HG02798 (cell line): ENCODE results near the gene EYS.
"Not testable (repeated sequence)": the region's sequence is repeated elsewhere in the genome, so short reads cannot be mapped to it uniquely, and the experiment has no call there.

Source experiments
- ATAC-seq: cut with Tn5 transposase; IDR thresholded peaks from one replicate; pipeline ENCODE4 v1.9.1; 2021; ENCODE audit warnings: mild to moderate bottlenecking; ENCODE audit not compliant: unreplicated experiment, poor library complexity

EYS gene

DNA sequence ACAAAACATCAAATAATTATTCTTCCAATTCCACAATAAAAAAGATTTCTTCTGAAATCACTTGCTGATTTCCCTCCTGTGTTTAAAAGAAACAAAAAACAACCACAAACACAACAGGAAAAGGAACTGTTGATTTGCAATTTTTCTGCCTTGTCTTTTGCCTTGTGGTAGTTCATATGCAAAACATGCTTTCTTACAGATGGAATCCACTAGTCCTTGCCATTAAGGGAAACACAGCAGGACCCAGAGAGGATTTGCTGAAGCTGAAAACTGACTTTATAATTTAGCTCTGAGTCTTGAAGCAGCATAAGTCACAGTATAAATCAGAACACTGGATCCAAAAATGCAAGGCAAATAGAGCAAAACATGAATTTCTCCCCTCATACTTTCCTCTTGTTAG, 1742.7 kb downstream of the EYS start:
- no peak for ATAC-seq

DNA sequence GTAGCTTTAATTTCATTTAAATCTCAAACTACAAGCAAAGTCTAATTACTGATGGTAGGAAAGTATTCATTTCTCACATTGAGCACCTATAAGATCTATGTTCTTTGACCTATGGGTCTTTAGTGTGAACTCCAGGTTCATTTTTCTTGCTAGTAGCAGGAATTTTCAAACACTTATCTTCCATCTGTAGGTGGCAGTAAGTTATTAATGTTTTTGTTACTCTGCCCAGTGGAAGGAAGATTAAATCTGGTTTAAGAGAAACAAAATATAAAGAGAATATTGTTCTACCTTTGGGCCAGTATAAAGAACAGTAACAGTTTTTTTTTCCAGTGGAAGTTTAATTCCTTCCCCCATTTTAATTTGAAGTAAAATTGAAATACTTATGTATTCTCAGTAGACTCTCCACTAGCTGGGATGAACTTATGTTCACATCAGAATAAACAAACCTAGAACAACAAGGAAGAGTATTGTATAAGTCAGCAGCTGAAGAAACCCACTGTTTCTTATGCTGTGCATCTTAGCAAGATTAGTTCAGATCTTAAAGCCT, 1743.2 kb downstream of the EYS start:
- ATAC-seq = no peak

GRCh38 chr6:63953336-63954021, 1753.5 kb downstream of the EYS start:
- ATAC-seq = not testable (repeated sequence)

GRCh38 chr6:63947792-63948529, 1759.1 kb downstream of the EYS start:
- no peak for ATAC-seq

GRCh38 chr6:63945987-63946386, 1761.0 kb downstream of the EYS start:
- no peak for ATAC-seq

GRCh38 chr6:63943826-63944225, 1763.2 kb downstream of the EYS start:
- ATAC-seq = no peak

DNA sequence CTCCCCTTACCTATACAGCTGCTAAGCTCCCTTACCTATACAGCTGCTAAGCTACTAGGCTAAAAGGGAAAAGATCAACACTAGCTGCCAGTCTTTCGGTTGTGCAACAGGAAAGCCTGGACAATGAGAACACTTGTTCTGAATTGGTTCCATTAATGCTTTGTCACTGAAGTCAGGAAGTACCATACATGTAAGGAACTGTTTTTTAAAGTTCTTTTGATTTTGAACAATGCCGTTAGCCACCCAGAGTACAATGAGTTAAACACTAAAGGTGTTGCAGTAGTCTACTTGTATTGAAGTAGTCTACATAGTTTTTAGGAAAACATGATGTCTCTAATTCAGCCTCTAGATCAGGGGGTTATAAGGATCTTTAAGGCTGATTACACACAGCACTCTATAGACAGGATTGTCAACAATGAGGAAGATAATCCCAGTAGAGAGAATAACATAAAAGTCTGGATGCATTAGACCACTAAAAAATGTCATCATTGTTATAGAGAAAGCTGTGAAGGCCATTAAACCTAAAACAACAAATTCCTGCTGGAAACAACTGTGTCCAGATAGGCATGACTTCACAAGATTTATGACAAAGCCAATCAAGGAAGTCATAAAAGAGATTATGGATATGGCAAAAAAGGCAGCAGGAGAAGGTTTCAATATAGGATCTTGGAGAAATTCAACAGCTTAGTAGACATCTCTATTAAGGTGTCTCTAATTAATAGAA, 1765.1 kb downstream of the EYS start:
- no peak for ATAC-seq

DNA sequence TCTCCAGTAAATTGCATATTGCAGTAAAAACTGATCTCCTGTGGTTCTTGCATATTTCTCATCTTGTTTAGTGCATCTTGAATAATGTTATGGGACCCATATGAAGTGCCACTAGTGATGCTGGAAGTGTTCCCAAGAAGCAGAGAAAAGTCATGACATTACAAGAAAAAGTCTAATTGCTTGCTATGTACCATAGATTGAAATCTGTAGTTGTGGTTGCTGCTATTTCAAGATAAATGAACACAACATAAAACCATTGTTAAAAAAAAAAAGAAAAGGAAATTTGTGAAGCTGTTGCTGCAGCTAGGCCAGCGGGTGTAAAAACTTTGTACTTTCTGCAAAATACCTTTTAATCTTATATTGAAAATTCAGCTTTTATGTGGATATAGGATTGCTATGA, 1767.0 kb downstream of the EYS start:
- ATAC-seq = no peak

DNA sequence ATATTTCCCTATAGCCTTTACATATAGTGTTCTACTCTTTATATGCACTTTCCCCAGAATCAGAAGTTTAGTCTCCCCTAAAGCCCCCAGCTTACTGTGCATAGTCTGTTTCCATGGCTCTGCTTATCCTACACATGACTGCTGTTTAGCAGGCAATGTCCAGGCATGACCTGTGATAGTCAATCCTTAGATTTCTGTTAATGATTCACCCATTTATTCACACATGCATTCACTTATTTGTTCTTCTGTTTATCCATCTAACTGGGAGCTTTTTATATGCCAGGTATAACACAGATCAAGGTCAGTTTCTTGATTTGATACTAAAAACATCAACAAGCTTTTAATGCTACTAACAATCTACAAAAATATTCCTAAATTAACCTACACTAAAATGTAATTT, 1770.6 kb downstream of the EYS start:
- ATAC-seq = no peak

GRCh38 chr6:63935732-63936131, 1771.3 kb downstream of the EYS start:
- ATAC-seq = no peak

DNA sequence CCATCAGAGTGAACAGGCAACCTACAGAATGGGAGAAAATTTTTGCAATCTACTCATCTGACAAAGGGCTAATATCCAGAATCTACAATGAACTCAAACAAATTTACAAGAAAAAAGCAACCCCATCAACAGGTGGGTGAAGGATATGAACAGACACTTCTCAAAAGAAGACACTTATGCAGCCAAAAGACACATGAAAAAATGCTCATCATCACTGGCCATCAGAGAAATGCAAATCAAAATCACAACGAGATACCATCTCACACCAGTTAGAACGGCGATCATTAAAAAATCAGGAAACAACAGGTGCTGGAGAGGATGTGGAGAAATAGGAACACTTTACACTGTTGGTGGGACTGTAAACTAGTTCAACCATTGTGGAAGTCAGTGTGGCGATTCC, 1773.1 kb downstream of the EYS start:
- not testable (repeated sequence) for ATAC-seq

- ATAC-seq = no peak
Measured at GRCh38 chr6:63930848-63931247, 1776.2 kb downstream of the EYS start.

GRCh38 chr6:63929111-63929510, 1777.9 kb downstream of the EYS start:
- no peak for ATAC-seq

- ATAC-seq = no peak
Measured at GRCh38 chr6:63928613-63929012, 1778.4 kb downstream of the EYS start.

GRCh38 chr6:63926950-63927927, 1779.8 kb downstream of the EYS start:
- no peak for ATAC-seq

GRCh38 chr6:63926258-63926780, 1780.7 kb downstream of the EYS start:
- no peak for ATAC-seq

DNA sequence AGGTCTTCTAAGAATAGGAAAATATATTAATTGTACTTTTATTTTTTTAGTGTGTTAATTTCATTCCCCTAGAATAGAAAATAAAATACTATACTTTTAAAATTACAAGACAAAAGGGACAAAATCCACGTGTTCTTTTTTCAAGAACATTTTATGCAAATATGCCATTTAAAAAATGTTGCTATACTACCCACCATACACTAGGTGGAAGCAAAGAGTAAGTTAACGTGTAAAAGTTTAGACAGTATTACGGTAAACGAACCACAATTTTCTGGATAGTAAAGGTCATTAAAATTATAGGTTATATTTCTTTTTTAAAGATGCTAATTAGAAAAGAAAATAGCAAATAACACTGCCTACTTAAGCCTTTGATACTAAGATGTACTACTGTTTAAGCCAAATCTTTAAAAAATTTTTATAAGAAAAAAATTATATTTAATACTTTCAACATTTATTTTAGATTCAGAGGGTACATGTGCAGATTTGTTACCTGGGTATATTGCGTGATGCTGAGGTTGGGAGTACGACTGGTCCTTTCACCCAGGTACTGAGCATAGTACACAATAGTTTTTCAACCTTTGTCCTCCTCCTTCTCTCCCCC, 1783.8 kb downstream of the EYS start:
- ATAC-seq = peak; percentile 79

DNA sequence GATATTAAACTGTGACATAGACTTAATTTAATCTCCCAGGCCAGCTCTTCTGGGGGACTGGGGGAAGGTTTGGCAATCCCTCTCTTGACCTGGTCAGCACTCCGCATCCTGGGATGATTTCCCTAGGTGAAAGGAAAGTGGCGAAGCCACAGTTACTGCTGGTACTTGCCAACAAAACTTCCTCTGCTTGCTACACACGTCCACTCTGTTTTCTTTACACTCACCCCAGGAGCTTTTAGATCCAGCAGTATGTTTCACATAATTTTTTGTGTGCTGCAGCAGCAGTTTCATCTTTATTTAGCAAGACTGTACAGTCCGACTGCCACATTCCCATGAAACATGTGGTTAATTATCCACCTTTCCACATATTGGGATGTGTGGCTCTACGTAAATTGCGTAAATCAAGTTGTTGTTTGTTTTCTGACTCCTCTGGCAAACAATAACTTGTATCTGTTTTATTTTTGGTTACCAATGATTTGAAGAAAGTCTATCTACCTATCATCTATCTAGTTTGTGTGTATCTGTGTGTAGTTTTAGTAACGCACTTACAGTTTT, 1787.4 kb downstream of the EYS start:
- no peak for ATAC-seq

DNA sequence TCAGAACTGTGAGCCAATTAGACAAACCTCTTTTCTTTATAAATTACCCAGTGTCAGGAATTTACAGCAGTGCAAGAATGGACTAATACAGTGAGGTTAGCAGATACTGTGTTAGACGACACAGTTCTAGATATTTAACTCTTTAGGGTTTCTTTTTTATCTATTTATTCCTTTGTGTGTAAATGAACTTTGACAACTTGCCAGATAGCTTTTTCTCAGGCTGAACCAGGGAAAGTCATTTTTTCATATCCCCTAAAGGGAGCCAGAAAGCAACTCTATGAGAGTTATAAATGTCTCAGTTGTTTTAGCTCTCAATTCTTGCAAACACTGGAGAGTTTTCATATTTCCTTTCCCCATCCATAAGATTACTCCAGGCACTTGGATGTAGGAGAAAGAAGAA, 1794.1 kb downstream of the EYS start:
- no peak for ATAC-seq
